HG02623 (cell line): ENCODE measurements around the gene PLEKHG3.
"Not testable (repeated sequence)": the region's sequence is repeated elsewhere in the genome, so short reads cannot be mapped to it uniquely, and the experiment has no call there.

Experiments
- ATAC-seq: cut with Tn5 transposase; IDR thresholded peaks from one replicate; pipeline ENCODE4 v1.9.1; 2021; ENCODE audit warnings: moderate library complexity; ENCODE audit not compliant: unreplicated experiment

Gene PLEKHG3

GRCh38 chr14:64686282-64686615 lies 18.0 kb upstream of the PLEKHG3 start:
- ATAC-seq: no peak

- ATAC-seq: no peak
Measured at GRCh38 chr14:64688031-64688430, 16.2 kb upstream of the PLEKHG3 start.

GRCh38 chr14:64688811-64689281 lies 15.4 kb upstream of the PLEKHG3 start:
- no peak for ATAC-seq

- no peak for ATAC-seq
Measured at GRCh38 chr14:64689289-64689688, 14.9 kb upstream of the PLEKHG3 start.

GRCh38 chr14:64690607-64691006 lies 13.6 kb upstream of the PLEKHG3 start:
- ATAC-seq: not testable (repeated sequence)

DNA sequence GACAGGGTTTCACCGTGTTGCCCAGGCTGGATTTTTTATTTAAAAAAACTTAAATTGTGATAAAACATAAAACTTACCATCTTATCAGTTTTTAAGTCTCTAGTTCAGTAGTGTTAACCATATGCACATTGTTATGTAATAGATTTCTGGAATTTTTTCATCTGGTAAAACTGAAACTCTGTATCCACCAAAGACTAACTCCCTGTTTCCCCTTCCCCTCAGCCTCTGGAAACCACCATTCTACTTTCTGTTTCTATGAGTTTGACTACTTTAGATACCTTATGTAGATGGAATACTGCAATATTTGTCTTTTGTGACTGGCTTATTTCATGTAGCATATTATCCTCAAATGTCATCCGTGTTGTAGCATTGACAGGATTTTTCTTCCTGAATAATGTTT lies 12.8 kb upstream of the PLEKHG3 start:
- ATAC-seq: no peak

DNA sequence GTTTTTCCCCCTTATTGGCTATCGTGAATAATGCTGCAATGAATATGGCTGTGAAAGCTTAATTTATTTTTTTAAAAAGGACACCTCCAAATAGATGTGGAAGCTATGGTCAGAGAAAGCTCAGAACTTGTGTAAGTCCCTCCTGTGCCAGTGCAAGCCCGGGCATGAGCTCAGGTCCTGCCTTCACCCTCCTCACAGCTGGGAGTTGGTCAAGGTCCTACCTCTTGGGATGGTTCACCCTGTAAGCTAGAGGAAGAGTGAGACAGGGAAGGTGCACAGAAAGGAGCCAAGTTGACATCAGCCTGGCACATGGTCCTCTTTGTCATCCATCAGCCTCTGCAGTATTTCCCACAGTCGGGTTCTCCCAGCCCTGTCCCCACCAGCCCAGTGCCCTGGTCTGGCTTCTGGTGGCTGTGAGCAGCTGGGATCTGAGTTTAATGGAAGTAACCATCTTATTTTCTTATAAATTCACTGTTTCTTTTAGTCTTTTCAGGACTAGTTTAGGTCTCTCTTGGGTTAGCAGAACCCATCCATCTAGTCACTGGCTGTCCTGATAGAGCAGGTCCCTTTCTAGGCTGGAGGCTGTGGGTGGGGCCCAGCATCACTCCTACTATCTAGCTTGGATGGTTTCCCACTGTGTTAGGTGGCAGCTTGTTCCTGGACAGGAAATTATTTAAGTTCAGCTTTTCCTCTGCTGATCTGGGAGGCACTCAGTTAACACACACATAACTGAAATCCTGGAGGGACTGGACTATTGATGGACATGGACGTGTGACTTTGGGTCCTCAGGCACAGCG lies 11.8 kb upstream of the PLEKHG3 start:
- ATAC-seq: no peak

DNA sequence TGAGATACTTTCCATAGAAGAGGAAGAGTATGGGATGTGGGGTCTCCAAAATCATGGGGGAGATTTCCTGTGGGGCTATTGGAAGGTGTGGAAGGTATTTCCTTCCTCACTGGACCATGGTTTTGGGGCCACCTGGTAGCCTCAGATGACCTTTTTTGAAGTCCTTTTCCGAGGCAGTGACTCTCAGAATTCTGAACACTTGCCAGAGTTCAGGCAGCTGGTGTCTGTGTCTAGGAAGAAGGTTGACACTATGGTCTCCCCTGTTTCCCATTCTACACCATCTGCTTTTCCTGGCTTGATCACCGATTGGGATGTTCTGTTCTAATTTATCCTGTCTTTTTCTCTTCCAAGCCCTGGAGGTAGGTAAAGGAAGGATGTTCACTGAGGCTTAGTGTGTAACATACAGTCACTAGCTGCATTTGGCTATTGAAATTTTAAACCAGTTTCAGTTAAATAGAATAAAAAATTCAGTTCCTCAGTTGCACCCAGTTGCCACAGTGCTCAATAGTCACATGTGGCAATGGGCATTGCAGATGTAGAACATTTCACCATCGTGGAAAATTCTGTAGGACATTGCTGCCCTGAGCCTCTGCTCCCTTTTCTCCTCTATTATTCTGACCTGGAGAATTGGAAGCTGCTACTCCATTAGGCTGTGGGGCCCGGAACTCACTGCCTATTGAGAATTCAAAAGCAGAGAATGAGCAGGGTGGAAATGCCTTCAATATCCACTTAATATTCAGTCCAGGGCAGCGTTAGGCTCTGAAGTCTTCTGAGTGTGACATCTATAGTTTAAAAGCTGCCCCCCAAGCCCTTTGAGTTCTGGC lies 11.0 kb upstream of the PLEKHG3 start:
- ATAC-seq: no peak

- ATAC-seq: no peak
Measured at GRCh38 chr14:64693810-64694165, 10.4 kb upstream of the PLEKHG3 start.

DNA sequence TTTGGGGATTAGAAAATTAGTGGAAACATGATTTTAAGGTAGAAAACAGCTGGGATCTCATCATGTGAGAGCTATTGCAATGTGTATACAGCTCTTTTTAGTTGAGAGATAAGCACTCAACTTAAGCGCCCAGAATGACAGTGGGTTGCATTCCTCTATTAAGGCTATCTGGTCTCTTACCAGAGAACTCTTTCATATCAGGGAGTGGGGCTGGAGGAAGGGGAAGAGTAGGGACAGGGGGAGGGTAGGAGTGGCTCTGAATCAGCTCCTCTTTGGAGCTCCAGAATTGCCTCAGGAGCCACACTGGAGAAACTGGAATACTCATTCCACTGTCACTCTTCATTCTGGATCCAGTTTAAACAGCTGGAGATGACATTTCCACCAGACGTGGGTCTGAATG lies 9.2 kb upstream of the PLEKHG3 start:
- no peak for ATAC-seq

DNA sequence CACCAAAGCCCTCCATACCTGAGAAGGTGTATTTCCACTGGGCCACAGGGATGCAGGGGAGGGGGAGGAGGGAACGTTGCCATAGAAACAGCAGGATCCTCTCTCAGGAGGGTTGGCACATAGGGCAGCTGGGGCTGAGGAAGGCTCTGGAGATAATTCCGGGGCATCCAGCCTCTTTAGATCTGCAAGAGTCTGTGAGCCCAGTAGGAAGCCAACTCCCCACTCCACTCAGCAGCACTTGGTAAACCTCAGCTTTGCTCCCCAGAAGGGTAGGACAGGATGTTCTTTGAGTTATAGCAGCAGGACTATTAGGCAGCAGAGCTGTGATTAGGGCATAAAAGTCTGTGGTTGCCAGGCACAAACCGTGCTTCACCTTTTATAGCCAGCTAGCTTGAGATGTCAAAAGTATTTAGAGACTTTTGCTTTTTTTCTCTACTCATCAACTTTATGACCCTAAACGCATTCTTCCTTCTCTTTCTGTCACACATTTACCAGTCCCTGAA lies 7.8 kb upstream of the PLEKHG3 start:
- no peak for ATAC-seq

DNA sequence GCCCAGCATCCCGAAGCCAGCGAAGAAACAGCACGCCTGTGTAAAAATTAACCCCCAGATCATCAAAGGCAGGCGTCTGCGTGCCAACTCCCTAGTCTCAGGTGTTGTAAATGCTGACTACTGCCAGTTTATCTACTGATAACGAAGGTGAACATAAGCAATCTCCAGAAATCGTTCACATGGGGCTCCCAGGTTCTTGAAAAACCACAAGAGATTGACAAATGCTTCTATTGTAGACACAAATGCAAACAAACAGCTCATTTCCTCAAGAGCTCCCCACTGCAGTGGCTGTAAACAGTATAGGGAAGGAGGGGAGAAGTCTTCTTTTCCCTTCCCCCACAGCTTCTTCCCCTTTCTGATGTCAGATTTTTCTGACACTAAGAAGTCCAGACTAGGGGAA lies 5.3 kb upstream of the PLEKHG3 start:
- ATAC-seq: no peak

GRCh38 chr14:64700290-64700689 lies 3.9 kb upstream of the PLEKHG3 start:
- no peak for ATAC-seq

DNA sequence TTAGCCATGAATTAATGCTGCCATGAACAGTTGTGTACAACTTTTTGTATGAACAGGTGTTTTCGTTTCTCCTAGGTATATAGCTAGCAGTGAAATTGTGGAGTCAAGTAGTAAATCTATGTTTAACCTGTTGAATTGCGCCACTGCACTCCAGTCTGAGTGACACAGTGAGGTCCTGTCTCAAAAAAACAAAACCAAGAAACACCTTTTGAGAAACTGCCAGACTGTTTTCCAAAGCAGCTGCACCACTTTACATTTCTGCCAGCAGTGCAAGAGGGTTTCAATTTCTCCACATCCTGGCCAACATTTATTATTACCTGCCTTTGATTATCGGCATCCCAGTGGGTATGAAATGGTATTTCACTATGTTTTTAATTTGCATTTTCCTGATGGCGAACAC lies 3.3 kb upstream of the PLEKHG3 start:
- no peak for ATAC-seq

GRCh38 chr14:64701660-64702059 lies 2.6 kb upstream of the PLEKHG3 start:
- no peak for ATAC-seq

DNA sequence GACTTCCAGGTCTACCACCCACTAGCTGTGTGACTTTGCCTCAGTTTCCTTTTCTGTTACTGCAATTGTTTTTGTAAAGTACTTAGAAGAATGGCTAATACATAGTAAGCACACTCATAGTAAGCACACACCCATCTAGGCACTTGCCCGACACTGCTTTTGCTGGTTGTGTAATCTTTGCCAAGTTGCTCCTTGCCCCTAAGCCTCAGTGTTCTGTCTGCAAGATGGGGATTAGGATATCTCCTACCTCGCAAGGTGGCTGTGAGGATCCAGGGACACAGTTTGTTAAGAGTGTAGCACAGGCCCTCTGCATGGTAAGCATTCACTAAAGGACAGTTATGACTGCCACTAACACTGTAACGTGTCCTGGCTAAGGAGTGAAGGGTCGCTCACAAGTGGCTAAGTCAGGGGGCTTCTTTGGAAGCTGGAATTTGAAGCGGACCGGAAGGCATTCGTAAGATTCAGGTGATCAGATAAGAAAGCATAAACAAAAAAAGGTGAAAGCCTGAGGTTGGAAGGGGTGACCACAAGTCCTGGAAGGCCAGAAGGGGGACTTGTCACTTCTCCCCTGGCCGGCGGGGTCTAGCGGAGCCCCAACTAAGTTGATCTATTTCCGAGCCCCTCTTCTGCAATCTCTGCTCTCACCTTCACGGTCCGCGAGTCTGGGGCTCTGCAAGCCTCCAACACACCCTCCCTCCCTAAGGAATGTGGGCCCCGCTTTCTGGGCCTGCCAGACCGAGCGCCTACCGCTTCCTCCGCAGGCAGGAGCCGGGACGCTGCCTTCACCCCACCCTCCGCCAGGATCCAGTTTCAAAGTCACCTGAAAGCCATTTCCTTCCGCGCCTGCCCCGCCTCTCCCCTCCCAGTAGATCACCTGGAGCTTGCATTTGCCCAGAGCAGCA lies 1.5 kb upstream of the PLEKHG3 start:
- ATAC-seq: no peak

GRCh38 chr14:64703395-64704142 lies 655 bp upstream of the PLEKHG3 start:
- no peak for ATAC-seq

- ATAC-seq: no peak
Measured at GRCh38 chr14:64704743-64705380, 638 bp downstream of the PLEKHG3 start.

- no peak for ATAC-seq
Measured at GRCh38 chr14:64705381-64706118, 1.3 kb downstream of the PLEKHG3 start.
